ENCODE results near the gene ABHD16B.
"Not testable (repeated sequence)": the region's sequence is repeated elsewhere in the genome, so short reads cannot be mapped to it uniquely, and the experiment has no call there.

ABHD16B gene

DNA sequence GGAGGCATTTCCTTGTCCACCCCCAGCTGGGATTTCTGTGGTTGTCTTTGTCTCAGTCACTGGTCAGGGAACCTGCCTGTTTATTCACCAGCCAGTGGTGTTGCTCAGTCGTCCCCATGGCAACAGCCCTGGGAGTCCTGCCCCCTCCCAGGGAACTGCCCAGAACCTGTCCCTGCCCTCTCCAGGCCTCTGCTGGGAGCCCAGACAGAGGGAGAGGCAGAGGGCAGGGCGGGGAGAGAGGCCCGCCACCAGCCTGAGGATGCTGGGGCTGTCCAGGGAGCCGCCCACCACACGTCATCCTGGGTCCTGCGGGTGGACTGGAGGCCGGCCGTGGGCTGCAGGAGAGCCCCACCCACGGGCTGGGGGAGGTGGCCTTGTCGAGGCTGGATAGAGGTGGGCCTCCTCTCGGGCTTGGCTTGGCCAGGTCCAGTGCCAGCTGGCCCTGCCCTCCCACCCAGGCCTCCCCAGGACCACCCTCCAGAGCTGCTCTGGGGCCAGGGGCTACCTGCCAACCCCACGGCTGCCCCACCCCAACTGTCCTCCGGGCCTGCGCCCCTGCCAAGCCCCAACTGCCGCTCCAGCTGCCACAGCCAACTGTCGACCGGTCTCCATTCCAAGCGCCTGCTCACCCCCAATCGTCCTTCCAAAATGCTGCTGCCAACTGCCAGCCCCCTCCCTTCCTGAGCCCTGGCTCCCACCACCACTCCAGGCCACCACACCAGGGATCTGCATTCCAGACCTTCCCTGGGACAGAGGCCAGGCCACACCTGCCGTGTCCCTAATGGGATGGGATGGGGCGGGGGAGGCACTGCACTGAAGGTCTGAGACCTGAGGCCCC, 26.1 kb upstream of the ABHD16B start:
- DNase-seq = peak; percentile 63

DNA sequence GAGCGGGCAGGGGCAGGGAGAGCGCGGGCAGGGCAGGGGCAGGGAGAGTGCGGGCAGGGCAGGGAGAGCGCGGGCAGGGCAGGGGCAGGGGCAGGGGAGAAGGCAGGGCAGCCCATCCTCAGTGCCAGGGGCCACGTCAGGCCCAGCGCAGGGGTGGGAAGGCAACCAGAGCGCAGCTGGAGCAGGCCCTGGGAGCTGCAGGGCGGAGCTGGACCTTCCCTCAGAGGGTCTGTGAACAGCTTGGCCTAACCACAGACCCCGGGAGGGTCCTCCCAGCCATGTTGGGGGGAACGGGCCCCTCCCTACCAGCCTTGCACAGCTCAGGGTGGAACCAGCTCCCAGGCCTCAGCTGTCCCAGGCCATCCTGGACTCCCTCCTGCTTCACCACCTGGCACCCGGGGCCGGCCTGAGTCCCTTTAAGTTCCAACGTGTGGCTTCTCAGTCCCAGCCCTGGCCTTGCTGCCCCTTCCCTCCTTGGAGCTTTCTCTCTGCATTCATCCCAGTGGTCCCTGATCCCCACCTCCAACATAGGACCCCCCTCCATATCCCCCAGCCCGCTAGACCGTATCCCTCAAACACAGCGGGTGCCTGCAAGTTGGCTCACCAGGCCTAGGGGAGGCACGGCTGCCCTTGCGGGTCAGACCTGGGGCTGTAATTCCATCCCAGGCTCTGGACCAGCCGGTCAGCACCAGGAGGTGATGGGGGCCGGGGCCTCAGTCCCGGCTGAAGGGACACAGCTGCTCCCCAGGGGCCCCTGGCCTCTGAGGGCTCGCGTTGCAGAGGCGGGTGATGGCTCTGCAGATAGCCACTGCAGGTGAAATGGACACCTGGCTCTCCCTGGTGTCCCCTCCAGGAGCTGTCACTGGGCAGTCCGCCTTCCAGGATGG, 24.6 kb upstream of the ABHD16B start:
- no peak for DNase-seq

DNA sequence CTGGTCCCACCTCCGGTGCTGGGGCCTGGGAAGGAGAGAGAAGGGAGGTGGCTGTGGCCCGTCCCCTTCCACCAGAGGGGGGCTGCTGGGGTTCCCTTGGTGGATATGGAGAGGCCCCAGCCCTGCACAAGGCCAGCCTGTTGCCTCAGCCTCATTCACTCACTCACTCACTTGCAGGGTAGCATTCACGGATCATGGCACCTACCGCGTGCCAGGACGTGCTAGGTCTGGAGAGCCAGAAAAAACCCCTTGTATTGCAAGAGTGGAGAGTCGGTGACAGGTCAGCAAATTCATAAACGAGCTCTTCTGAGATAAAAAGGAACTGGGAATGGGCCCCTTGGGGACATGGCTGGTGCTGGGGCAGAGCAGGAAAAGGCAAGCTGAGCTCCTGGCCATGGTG, 23.8 kb upstream of the ABHD16B start:
- DNase-seq = no peak

DNA sequence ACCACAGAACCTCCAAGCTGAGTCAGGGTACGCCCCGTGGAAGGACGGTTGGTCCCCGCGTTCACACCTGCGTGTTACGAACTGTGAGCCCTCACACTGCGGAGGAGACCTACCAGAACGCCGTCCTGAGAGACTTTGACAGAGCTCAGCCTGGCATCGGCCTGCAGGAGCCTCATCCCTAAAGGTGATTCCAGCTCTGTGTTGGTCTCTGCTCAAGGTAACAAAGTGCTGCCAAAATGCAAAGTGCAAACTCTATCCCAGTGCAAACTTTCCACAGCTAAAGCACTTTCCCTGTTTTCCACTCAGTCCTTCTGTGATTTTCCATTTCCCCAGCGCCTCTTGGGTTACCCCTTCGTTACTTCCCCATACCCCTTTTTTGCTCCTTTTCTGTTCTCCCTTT, 21.7 kb upstream of the ABHD16B start:
- DNase-seq = no peak

DNA sequence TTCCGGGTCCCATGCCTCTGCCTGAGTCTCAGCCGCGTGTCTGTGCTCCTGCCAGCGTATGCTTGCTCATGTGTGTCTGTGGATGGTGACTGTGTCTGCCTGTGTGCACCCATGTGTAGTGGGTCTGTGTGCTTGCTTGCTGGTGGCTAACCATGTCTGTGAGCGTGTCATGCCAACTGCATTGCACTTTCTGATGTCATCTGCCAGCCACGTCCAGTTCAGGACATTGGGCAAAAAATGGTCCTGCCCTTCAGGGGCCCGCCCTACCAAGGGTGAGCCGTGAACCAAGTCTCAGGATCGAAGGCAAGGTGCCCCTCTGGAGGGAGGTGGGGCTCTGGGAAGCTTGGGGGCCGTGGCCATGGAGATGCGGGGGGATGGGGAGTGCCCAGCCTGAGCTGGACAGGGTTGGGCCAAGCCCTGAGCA, 20.9 kb upstream of the ABHD16B start:
- no peak for DNase-seq

DNA sequence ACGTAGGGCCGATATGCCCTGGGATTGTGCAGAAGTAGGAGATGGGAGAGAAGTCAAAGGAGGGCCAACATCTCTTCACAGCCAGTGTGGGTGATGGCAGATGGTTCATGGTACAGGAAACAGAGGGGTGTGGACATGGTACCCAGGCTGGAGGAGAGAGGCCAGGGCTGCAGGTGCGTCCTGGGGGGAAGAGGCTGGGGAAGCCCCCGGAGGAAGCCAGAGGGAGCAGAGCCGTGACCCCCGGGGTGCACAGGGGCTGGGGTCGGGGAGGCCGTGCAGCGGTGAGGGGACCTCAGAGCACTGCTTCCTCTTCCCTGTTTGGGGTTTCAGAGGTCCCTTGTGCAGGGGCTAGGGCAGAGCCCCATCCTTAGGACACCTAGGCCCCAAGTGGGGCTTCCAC, 19.0 kb upstream of the ABHD16B start:
- DNase-seq = no peak

DNA sequence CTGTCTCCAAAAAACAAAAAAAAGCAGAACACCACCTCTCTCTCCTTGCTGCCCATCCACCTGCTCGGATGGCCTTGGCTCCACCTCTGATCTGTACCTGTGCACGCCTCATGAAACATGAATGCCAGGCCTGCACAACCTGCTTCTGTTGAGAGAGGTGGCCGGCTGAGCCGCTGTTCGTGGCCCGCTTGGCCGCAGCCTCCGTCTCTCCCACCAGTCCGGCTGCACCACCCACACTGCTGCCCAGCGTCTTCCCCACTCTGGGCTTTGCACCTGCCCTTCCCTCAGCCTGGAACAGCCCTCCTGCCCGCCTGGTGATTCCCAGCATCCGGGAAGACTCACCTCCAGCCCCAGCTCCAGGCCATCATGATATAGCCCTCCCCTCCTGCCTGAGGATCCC, 18.1 kb upstream of the ABHD16B start:
- no peak for DNase-seq

DNA sequence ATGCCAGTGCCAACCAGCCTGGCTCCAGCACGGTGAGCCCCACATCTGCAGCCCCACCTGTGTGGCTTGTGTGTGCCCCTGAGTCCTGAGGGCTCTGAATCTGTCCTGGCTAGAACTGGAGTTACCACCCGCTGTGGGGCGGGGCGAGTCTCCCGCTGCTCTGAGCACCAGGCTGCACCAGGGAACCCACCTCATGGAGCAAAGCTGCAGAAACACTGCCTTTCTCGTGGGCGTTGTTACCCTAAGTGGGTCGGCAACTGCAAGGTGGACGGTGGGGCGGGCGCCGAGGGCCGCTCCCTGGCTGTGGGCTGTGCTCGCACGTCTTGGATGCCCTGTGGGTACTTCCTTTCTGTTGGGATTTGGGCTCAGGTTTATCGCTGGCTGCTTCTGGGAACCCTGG, 17.5 kb upstream of the ABHD16B start:
- DNase-seq = no peak

DNA sequence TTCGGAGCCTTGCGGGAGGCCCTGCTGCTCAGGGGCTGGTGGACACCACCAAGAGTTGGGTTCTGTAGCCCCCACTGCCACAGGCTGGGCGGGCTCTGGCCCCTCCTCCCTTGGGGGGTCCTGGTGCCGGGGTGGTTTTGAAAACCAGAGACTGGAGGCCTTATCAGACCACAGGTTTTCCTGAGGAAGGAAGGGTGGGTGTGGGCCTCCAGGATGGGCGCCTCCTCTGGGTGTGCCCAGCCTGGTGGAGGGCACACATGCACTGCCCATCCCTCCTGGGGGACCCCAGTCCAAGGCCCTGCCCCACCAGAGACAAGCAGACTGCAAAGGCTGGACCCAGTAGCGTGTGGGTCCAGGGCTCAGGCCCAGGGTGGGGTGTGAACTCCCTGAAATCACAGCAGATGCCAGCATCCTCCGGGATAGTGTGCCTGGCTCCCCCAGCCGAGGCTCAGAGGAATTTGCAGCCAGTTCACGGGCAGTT, 16.7 kb upstream of the ABHD16B start:
- DNase-seq = no peak

DNA sequence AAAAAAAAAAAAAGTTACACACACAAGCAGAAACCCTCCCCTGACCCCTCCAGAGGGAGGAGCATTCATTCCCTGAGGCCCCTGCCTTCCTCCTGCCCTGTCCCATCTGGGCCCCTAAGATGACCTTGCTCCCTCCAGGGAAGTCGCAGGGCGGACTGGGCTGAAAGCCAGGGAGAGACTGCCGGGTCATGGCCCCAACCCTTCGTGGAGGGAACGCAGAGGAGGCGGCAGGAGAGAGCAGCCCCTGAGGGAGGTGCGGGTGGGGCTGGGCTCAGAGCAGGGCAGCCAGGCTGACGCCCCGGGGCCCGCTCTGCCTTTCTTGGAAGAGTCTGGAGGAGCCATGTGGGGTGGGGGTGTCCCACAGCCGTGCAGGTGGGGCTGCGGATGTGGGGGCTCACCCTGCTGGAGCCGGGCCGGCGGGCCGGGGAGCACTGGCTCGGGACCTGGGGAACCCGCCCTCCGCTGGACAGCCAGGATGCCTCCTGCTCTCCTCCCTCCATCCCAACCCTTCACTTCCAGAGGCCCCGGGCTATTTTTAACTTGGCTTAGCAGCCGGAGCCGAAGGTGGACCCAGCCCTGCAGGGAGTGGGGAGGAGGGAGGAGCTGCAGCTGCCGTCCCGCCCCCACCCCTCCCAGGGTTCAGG, 15.0 kb upstream of the ABHD16B start:
- DNase-seq = peak; percentile 45

DNA sequence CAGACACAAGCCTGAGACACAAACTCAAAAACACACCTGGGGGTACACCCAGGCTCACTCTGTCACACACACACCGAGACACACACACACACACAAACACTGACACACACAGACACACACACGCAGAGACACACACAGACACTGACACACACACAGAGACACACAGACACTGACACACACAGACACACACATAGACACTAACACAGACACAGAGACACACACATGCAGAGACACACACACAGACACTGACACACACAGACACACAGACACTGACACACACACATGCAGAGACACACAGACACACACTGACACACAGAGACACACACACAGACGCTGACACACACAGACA, 14.4 kb upstream of the ABHD16B start:
- DNase-seq = no peak

DNA sequence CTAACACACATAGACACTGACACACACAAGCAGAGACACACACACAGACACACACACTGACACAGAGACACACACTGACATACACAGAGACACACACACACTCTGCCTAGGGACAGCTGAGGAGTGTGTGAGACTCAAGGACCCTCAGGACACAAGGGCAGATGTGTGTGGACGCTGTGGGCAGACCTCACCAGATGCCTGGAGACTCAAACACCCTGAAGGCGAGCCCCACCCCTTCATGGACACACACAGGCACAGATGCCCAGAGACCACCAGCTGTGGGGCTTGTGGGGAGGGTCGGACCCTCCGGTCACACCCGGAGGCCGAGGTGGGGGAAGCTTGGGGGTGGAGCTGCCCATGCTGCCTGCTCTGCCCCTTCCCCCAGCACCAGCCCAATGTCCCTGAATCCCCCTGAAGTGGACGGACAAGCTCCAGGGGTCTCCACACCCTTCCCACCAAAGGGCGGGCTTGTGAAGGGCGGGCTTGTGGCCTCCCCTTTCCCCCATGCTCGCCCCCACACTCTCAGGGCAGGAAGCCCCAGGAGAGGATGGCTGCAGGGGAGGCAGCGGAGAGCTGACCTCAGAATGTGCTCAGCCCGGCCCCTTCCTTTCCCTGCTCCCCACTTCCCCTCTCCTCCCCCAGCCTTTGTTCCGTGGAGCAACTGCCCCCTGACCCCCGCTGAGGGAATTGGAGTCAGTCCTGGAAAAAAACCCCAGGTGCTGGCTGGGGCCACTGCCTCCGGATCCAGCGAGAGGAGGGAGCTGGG, 13.9 kb upstream of the ABHD16B start:
- DNase-seq = no peak

DNA sequence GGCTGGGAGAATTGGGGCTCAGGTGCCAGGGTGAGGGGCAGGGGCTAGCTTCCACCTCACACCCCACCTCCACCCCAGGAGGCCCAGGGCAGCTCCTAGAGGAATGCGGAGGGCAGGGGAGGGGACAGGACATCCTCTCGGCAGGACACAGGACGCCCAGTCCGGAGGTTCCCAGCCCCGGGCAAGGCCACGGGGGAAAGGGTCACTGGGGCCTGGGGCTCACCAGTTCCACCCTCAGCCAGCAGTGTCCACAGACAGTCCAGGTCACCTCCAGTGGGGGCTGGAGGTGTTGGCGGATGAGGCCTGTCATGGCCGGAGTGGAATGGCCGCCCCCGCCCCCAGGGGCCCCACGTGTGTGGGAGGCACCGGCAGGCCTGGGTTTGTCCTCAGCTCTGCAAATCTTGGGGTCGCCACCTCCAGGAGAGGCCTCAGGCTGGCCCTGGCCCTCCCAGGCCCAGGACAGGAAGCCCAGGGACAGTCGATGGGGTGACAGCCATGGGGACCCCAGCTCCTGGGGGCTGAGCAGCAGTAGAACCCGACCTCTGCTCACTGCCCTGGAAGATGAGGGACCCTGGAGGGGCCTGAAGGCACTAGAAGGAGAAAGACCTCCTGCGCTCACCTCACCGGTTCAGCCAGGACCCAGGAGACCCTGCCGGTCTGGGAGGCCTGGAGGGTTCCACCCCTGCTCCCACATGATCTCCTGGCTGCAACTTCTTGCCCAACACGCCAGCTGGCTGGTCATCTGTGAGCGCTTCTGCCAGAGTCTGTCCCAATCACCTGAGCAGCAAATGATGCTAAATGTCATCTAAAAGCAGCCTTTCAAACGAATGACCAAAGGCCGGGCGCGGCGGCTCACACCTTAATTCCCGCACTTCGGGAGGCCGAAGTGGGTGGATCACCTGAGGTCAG, 13.0 kb upstream of the ABHD16B start:
- no peak for DNase-seq

DNA sequence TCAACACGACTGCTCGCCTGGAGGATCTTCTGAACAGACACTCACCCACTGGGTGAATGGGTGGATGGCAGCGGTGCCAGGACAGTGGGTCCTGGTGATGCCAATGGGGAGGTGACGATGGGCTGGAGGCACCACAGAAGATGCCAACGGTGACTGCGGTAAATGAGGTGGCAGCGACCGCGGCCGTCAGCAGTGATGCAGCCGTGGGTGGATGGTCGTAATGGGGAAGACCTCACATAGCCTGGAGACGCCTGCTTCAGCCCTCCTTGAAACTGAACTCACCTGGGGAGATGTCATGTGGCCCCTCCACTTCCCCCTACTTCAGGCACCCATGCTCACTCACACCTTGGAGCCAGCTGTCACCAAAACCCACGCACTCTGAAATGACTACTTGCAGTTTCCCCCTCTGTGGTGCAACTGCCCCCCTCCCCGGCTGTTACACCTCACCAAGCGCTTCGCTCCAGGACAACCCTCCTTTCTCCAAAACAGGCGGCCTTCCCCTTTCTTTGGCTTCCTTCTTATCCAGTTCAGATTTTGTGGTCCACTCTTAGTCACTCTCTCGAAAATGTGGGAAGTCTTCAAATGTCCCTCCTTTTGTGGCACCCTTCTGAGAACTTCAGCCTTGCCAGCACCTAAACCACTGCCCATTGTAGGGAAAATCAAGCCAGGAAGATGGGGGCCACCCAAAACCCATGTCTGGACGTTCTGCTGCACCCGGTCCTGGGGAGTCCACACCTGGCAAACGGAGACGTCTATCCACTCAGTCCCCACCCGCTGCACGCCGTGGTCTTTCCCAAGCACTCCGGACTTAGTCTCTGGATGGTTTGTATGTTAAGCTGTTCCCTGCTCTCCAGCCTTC, 10.4 kb upstream of the ABHD16B start:
- no peak for DNase-seq

DNA sequence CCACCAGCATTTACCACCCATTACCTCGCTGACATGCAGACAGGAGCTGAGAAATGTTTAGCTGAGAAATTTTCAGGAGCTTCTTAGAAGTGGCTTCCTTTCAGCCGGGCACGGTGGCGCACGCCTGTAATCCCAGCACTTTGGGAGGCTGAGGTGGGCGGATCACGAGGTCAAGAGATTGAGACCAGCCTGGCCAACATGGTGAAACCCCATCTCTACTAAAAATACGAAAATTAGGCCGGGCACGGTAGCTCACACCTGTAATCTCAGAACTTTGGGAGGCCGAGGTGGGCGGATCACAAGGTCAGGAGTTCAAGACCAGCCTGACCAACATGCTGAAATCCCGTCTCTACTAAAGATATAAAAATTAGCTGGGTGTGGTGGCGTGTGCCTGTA, 9.8 kb upstream of the ABHD16B start:
- DNase-seq = not testable (repeated sequence)

DNA sequence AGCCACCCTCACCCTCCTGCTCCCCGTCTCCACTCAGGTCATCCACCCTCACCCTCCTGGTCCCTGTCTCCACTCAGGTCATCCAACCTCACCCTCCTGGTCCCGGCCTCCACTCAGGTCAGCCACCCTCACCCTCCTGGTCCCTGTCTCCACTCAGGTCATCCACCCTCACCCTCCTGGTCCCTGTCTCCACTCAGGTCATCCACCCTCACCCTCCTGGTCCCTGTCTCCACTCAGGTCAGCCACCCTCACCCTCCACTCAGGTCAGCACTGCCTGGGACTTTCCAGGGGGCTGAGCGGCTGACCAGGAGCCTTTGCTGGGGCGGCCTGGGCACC, 7.6 kb upstream of the ABHD16B start:
- DNase-seq = not testable (repeated sequence)

DNA sequence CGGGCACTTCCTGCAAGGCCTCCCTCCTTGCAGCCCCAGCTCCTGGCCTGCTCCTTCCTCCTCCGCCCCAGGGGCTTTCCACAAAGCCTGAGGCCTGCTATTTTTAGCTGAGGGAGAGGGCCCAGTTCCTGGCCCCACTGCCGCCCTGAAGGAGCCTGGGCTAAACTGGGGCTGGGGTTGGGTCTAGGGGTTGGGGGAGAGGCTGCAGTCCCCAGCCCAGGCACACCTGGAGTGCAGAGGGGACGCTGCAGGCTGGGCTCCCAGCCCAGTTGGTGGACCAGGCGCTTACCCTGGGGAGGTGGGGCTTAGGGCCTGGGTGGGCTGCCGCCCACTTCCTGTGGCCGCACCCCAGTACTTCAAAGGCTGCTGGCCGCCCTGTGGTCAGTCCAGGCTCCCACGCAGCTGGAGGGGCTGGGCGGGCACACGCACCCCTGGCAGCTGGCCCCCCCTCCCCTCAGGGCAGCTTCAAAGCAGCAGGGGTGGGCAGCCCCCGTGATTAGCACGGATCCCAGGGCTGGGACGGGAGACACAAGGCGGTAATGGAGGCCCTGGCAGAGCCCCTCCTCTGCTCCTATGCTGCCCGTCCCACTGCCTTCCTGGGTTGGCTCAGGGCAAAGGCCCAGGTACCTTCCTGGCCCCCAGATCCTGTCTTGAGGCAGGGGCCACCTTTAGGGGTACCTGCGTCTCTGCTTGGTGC, 7.1 kb upstream of the ABHD16B start:
- no peak for DNase-seq

DNA sequence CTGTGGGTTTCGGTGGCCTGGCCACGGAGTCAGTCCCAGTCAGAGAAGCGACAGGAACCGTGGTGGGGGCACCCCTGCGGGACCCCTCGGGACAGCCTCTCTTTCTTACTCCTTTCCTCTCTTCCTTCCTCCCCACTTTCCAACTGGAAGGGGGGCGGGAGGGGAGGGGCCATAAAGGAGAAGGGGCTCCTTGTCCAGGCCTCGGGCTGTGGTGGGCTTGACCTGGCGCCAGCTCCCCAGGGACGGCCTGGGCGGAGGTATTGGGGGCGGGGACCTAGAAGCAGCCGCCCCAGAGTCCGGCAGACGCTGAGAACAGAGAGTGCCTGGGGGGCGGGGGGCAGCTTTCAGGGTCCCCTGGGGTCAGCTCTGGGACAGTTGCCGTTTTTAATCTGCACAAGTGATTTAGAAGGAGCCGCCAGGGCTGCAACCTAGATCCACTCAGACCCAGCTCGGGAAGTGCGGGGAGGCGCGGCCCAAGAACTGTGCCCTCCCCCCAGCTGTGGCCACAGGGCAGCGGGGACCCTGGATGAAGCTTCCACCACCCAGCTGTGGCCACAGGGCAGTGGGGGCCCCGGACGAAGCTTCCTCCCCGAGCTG, 6.4 kb upstream of the ABHD16B start:
- no peak for DNase-seq

DNA sequence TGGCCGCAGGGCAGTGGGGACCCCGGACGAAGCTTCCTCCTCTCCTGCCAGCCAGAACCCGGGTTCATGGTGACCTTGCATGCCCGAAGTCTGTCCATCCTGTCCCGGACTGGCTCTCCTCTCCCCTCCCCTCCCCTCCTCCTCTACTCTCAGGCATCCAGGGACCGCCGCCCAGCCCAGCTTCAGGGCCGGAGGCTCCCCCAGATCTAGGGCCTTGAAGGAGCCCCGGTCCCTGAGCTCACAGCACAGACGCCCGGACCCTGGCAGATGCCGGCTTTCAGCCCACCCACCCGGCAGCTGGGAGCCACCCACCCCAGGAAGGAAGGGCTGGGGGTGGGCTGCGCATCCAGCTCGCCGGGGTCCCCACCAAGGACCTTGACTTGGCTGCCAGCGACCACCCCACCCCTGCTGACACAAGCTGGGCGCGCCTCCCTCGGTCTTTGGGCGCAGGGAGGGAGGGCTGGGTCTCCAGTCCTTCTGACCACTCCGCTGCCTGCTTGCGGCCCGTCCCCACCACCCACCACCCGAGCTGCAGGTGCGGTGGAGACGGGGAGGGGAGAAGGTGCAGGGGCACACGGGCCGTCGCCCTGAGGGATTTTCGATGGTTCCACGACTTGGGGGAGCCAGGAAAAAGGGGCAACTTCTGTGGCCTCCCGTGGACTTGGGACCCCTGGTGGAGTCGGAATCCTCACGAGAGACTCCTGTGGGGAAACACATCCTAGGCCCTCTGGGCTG, 5.8 kb upstream of the ABHD16B start:
- DNase-seq = no peak
